ENCODE measurements around the gene PHLPP1. TPM values are rescaled to one million over a fixed set of nuclear protein-coding genes. Genes with fewer than 3 reads are reported as not detected.

PHLPP1 gene
- total RNA-seq, 2 donors from 2014 or later: 22.1 to 24.2 TPM

DNA sequence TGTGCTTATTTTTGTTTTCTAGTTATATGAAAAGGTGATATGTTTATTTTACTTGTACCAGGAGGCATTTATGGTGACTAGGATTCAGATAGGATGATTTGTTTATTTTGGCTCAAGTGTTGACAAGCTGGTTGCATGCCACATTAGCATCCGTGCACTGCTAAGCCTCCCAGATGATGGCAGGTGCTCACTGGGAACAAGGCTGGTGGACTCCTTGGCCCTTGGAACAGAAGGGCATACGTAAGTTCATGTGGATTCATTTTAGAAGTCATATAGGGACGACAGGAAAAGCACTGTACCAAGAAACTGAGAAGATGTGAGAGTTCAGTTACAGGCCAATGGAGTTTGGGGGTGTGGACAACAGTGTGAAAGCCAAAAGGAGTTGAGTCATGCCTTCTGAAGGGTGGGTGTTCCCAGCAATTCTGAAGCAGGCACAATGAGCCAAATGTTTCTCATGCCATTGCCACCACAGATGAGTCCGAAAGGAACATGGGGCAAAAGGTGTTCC is 166.2 kb downstream of the PHLPP1 start:
- no peaks in the 10 kb centered on the region for H3K9me3 ChIP-seq

GRCh38 chr18:62883937-62884735 is 168.8 kb downstream of the PHLPP1 start:
- Histone ChIP-seq H3K36me3 (no peaks in the 10 kb centered on the region), H3K9me3 (no peaks in the 10 kb centered on the region), H3K4me3 (no peak overlapping the region), H3K4me1 (no peaks in the 10 kb centered on the region), H3K9ac (ENCODE audit: low read depth in 2 of 2, low read length in 2 of 2) (no peak overlapping the region), H3K27me3 (no peaks in the 10 kb centered on the region), H3K27ac (no peak overlapping the region)
- intact Hi-C loops (cut with DNase I): no loop called here
- no peak for DNase-seq
- TF ChIP-seq CTCF (IDR thresholded peaks at IDR 0.05): no peak

More for the DNA sequence above, 166.2 kb downstream of the PHLPP1 start:
- intact Hi-C loops (cut with DNase I): no loop called here
- TF ChIP-seq CTCF (IDR thresholded peaks at IDR 0.05): no peak
- H3K4me3 ChIP-seq: no peak overlapping the region
- no peaks in the 10 kb centered on the region for H3K27me3 ChIP-seq
- no peaks in the 10 kb centered on the region for H3K4me1 ChIP-seq
- no peaks in the 10 kb centered on the region for H3K36me3 ChIP-seq
- H3K27ac ChIP-seq: no peak overlapping the region
- H3K9ac ChIP-seq (ENCODE audit: low read depth in 2 of 2, low read length in 2 of 2): no peak overlapping the region
- DNase-seq: no peak

DNA sequence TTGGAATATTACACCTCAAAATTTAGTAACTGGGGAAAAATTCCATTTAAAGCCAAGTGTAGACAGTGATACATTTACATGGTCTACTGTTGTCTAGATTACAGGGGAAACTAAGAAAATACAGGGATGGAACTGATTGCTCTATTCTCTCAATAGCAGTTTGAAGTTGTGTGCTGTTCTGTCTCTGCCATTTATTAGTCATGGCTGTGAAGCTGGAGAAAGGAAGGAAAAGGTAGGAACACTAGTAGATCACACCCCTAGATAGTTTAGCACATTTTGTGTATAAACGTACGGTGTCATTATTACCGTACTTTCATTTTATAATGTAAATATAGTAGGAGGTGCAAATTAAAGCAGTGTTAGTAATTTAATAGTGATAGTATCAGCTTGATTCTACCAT is 170.5 kb downstream of the PHLPP1 start:
- DNase-seq: no peak
- H3K9me3 ChIP-seq: no peaks in the 10 kb centered on the region
- no peaks in the 10 kb centered on the region for H3K4me1 ChIP-seq
- no peak for TF ChIP-seq CTCF (IDR thresholded peaks at IDR 0.05)
- H3K36me3 ChIP-seq: no peaks in the 10 kb centered on the region
- H3K4me3 ChIP-seq: no peak overlapping the region
- H3K27ac ChIP-seq: no peak overlapping the region
- no peak overlapping the region for H3K9ac ChIP-seq (ENCODE audit: low read depth in 2 of 2, low read length in 2 of 2)
- intact Hi-C loops (cut with DNase I): no loop called here
- H3K27me3 ChIP-seq: no peaks in the 10 kb centered on the region

GRCh38 chr18:62894681-62895390 is 179.5 kb downstream of the PHLPP1 start:
- intact Hi-C loops (cut with DNase I): no loop called here
- no peaks in the 10 kb centered on the region for H3K36me3 ChIP-seq
- no peak for TF ChIP-seq CTCF (IDR thresholded peaks at IDR 0.05)
- no peaks in the 10 kb centered on the region for H3K9me3 ChIP-seq
- H3K4me1 ChIP-seq: no peaks in the 10 kb centered on the region
- no peak for DNase-seq
- H3K27ac ChIP-seq: no peak overlapping the region
- H3K27me3 ChIP-seq: no peaks in the 10 kb centered on the region
- H3K9ac ChIP-seq (ENCODE audit: low read depth in 2 of 2, low read length in 2 of 2): no peak overlapping the region
- no peak overlapping the region for H3K4me3 ChIP-seq

GRCh38 chr18:62897153-62897552 is 181.8 kb downstream of the PHLPP1 start:
- no peaks in the 10 kb centered on the region for H3K9me3 ChIP-seq
- no peaks in the 10 kb centered on the region for H3K4me1 ChIP-seq
- DNase-seq: no peak
- intact Hi-C loops (cut with DNase I): no loop called here
- H3K27ac ChIP-seq: no peak overlapping the region
- no peak overlapping the region for H3K4me3 ChIP-seq
- no peaks in the 10 kb centered on the region for H3K36me3 ChIP-seq
- no peak overlapping the region for H3K9ac ChIP-seq (ENCODE audit: low read depth in 2 of 2, low read length in 2 of 2)
- no peaks in the 10 kb centered on the region for H3K27me3 ChIP-seq
- no peak for TF ChIP-seq CTCF (IDR thresholded peaks at IDR 0.05)
